ENCODE measurements around the gene CTNNA1. TPM values are rescaled to one million over a fixed set of nuclear protein-coding genes. Genes with fewer than 3 reads are reported as not detected.

CTNNA1 gene
- total and polyA plus RNA-seq, 2 experiments from 2014 or later, result 194 to 393 TPM

GRCh38 chr5:138936225-138936967, 183.2 kb downstream of the CTNNA1 start:
- Histone ChIP-seq H3K9me3 (ENCODE audit: low read depth) (no peaks in the 10 kb centered on the region), H3K9me2 (ENCODE audit: insufficient read depth) (no peaks in the 10 kb centered on the region), H3F3A (ENCODE audit: insufficient read depth) (peaks cover 26% of the 10 kb centered on the region), H3K4me3 (no peak overlapping the region), H3K4me1 (ENCODE audit: insufficient read depth) (no peaks in the 10 kb centered on the region), H3K27me3 (replicated peaks; ENCODE audit: insufficient read depth) (no peaks in the 10 kb centered on the region), H3K36me3 (ENCODE audit: low read depth) (peaks cover 30% of the 10 kb centered on the region; the same call in 1 of the 2 replicates), H3K27ac (no peak overlapping the region), H2AFZ (no peak overlapping the region), H3K79me2 (ENCODE audit: insufficient read depth) (no peaks in the 10 kb centered on the region), H3K4me2 (ENCODE audit: unreplicated experiment) (no peak overlapping the region), H3K9ac (no peak overlapping the region), H4K20me1 (ENCODE audit: insufficient read depth) (no peaks in the 10 kb centered on the region)
- TF ChIP-seq EZH2 (IDR thresholded peaks at IDR 0.05; ENCODE audit: insufficient read depth, poor library complexity, severe bottlenecking) (no peak), EZH2phosphoT487 (IDR thresholded peaks at IDR 0.05; ENCODE audit: insufficient read depth, low read depth) (no peak)
- DNase-seq, result no peak
- in situ Hi-C loops (cut with MboI), result no loop called here
- 92 to 93% methylated on average over 22 of the region's 22 CpGs for WGBS, 2 experiments (ENCODE audit: low coverage in 1 of 2, low lambda C conversion rate in 2 of 2, missing lambda C conversion rate in 2 of 2)

- Histone ChIP-seq H3K9ac (no peak overlapping the region), H3K36me3 (ENCODE audit: low read depth) (peaks cover 30% of the 10 kb centered on the region; the same call in 1 of the 2 replicates)
- in situ Hi-C loops (cut with MboI), result no loop called here
These were observed 183.7 kb downstream of the CTNNA1 start for GRCh38 chr5:138936968-138937345.

GRCh38 chr5:138937392-138938387, 184.5 kb downstream of the CTNNA1 start:
- Histone ChIP-seq H3K4me3 (no peak overlapping the region), H3K36me3 (ENCODE audit: low read depth) (peaks cover 23% of the 10 kb centered on the region; the same call in 1 of the 2 replicates), H2AFZ (no peak overlapping the region), H4K20me1 (ENCODE audit: insufficient read depth) (no peaks in the 10 kb centered on the region), H3K4me2 (ENCODE audit: unreplicated experiment) (no peak overlapping the region), H3K27me3 (replicated peaks; ENCODE audit: insufficient read depth) (no peaks in the 10 kb centered on the region), H3K79me2 (ENCODE audit: insufficient read depth) (no peaks in the 10 kb centered on the region), H3K4me1 (ENCODE audit: insufficient read depth) (no peaks in the 10 kb centered on the region), H3K9me3 (ENCODE audit: low read depth) (no peaks in the 10 kb centered on the region), H3K9me2 (ENCODE audit: insufficient read depth) (no peaks in the 10 kb centered on the region), H3F3A (ENCODE audit: insufficient read depth) (peaks cover 26% of the 10 kb centered on the region), H3K9ac (no peak overlapping the region), H3K27ac (no peak overlapping the region)
- no peak for DNase-seq
- WGBS, 2 experiments (ENCODE audit: low coverage in 1 of 2, low lambda C conversion rate in 2 of 2, missing lambda C conversion rate in 2 of 2), result 87 to 89% methylated on average over 22 to 25 of the region's 25 CpGs
- in situ Hi-C loops (cut with MboI), result no loop called here
- TF ChIP-seq EZH2 (IDR thresholded peaks at IDR 0.05; ENCODE audit: insufficient read depth, poor library complexity, severe bottlenecking) (no peak), EZH2phosphoT487 (IDR thresholded peaks at IDR 0.05; ENCODE audit: insufficient read depth, low read depth) (no peak)

More at GRCh38 chr5:138936968-138937345, 183.7 kb downstream of the CTNNA1 start:
- H3K27me3 ChIP-seq (replicated peaks; ENCODE audit: insufficient read depth), result no peaks in the 10 kb centered on the region
- TF ChIP-seq EZH2 (IDR thresholded peaks at IDR 0.05; ENCODE audit: insufficient read depth, poor library complexity, severe bottlenecking) (no peak), EZH2phosphoT487 (IDR thresholded peaks at IDR 0.05; ENCODE audit: insufficient read depth, low read depth) (no peak)
- DNase-seq, result no peak
- H3K4me1 ChIP-seq (ENCODE audit: insufficient read depth), result no peaks in the 10 kb centered on the region
- no peaks in the 10 kb centered on the region for H3K9me2 ChIP-seq (ENCODE audit: insufficient read depth)
- no peak overlapping the region for H3K4me2 ChIP-seq (ENCODE audit: unreplicated experiment)
- H3K27ac ChIP-seq, result no peak overlapping the region
- no peak overlapping the region for H3K4me3 ChIP-seq
- no peaks in the 10 kb centered on the region for H3K9me3 ChIP-seq (ENCODE audit: low read depth)
- H3F3A ChIP-seq (ENCODE audit: insufficient read depth), result peaks cover 26% of the 10 kb centered on the region
- H2AFZ ChIP-seq, result no peak overlapping the region
- no peaks in the 10 kb centered on the region for H4K20me1 ChIP-seq (ENCODE audit: insufficient read depth)
- WGBS, 2 experiments (ENCODE audit: low coverage in 1 of 2, low lambda C conversion rate in 2 of 2, missing lambda C conversion rate in 2 of 2), result 68 to 82% methylated on average over 2 of the region's 2 CpGs
- H3K79me2 ChIP-seq (ENCODE audit: insufficient read depth), result no peaks in the 10 kb centered on the region

GRCh38 chr5:138938526-138938925, 185.3 kb downstream of the CTNNA1 start:
- no peaks in the 10 kb centered on the region for H4K20me1 ChIP-seq (ENCODE audit: insufficient read depth)
- no peaks in the 10 kb centered on the region for H3K79me2 ChIP-seq (ENCODE audit: insufficient read depth)
- peaks cover 26% of the 10 kb centered on the region for H3F3A ChIP-seq (ENCODE audit: insufficient read depth)
- no peaks in the 10 kb centered on the region for H3K9me3 ChIP-seq (ENCODE audit: low read depth)
- no peaks in the 10 kb centered on the region for H3K27me3 ChIP-seq (replicated peaks; ENCODE audit: insufficient read depth)
- no peak overlapping the region for H3K4me2 ChIP-seq (ENCODE audit: unreplicated experiment)
- H3K9ac ChIP-seq, result no peak overlapping the region
- WGBS, 2 experiments (ENCODE audit: low coverage in 1 of 2, low lambda C conversion rate in 2 of 2, missing lambda C conversion rate in 2 of 2), result 91 to 95% methylated on average over 5 of the region's 5 CpGs
- no peaks in the 10 kb centered on the region for H3K9me2 ChIP-seq (ENCODE audit: insufficient read depth)
- H3K27ac ChIP-seq, result no peak overlapping the region
- in situ Hi-C loops (cut with MboI), result no loop called here
- peaks cover 15% of the 10 kb centered on the region; the same call in 1 of the 2 replicates for H3K36me3 ChIP-seq (ENCODE audit: low read depth)
- no peaks in the 10 kb centered on the region for H3K4me1 ChIP-seq (ENCODE audit: insufficient read depth)
- H3K4me3 ChIP-seq, result no peak overlapping the region
- no peak overlapping the region for H2AFZ ChIP-seq
- TF ChIP-seq EZH2phosphoT487 (IDR thresholded peaks at IDR 0.05; ENCODE audit: insufficient read depth, low read depth) (no peak), EZH2 (IDR thresholded peaks at IDR 0.05; ENCODE audit: insufficient read depth, poor library complexity, severe bottlenecking) (no peak)
- DNase-seq, result no peak
